NCI-H2227 (cell line): ENCODE results near the gene C13orf46.

Source experiments
- DNase-seq: peaks from one replicate; lab custom pipeline; 2025; ENCODE audit not compliant: unreplicated experiment; lab: John Stamatoyannopoulos, UW

Gene C13orf46

GRCh38 chr13:113956571-113956970, 17.3 kb downstream of the C13orf46 start:
- DNase-seq: no peak

GRCh38 chr13:113955691-113956090, 18.2 kb downstream of the C13orf46 start:
- DNase-seq: no peak

GRCh38 chr13:113955235-113955634, 18.6 kb downstream of the C13orf46 start:
- no peak for DNase-seq

- DNase-seq: no peak
These were observed 19.6 kb downstream of the C13orf46 start for GRCh38 chr13:113954046-113954835.

- no peak for DNase-seq
These were observed 20.3 kb downstream of the C13orf46 start for GRCh38 chr13:113953561-113953960.

GRCh38 chr13:113952983-113953520, 20.8 kb downstream of the C13orf46 start:
- no peak for DNase-seq

GRCh38 chr13:113952151-113952982, 21.5 kb downstream of the C13orf46 start:
- no peak for DNase-seq

GRCh38 chr13:113951246-113951999, 22.5 kb downstream of the C13orf46 start:
- DNase-seq: no peak

GRCh38 chr13:113950451-113951245, 23.2 kb downstream of the C13orf46 start:
- no peak for DNase-seq

- DNase-seq: no peak
These were observed 24.3 kb downstream of the C13orf46 start for GRCh38 chr13:113949546-113949945.

- no peak for DNase-seq
These were observed 25.7 kb downstream of the C13orf46 start for GRCh38 chr13:113948034-113948742.

GRCh38 chr13:113947311-113948033, 26.4 kb downstream of the C13orf46 start:
- no peak for DNase-seq

GRCh38 chr13:113946409-113947181, 27.3 kb downstream of the C13orf46 start:
- no peak for DNase-seq

GRCh38 chr13:113945857-113946408, 27.9 kb downstream of the C13orf46 start:
- no peak for DNase-seq

- no peak for DNase-seq
These were observed 29.9 kb downstream of the C13orf46 start for GRCh38 chr13:113943821-113944565.

- no peak for DNase-seq
These were observed 31.2 kb downstream of the C13orf46 start for GRCh38 chr13:113942591-113943103.

GRCh38 chr13:113941571-113942191, 32.2 kb downstream of the C13orf46 start:
- DNase-seq: no peak
